Vagina (tissue), 2 donors: ENCODE measurements around the gene C17orf75.

Experiments
- CTCF ChIP-seq, 3 experiments: fragments of 450-650 bp in 2 of 3; fragments of 200-600 bp in 1 of 3; sonication (generic) in 1 of 3; IDR thresholded peaks; one replicate each; pipeline ENCODE4 v1.5.1; 2017 to 2019; ENCODE audit warnings: antibody characterized with exemption in 3 of 3, mild to moderate bottlenecking in 2 of 3, moderate library complexity in 2 of 3
- POLR2A ChIP-seq, 2 donors: fragments of 450-650 bp; IDR thresholded peaks; one replicate each; pipeline ENCODE4 v1.6.1; 2017; ENCODE audit warnings: antibody characterized with exemption in 2 of 2, mild to moderate bottlenecking in 2 of 2, moderate library complexity in 2 of 2
- POLR2AphosphoS5 ChIP-seq, 2 donors: sonication (generic); formaldehyde crosslinking; IDR thresholded peaks; one replicate each; pipeline ENCODE4 v1.9.0; 2017; ENCODE audit warnings: antibody characterized with exemption in 2 of 2, mild to moderate bottlenecking in 2 of 2, low read depth in 1 of 2; ENCODE audit not compliant: insufficient read depth in 1 of 2

GRCh38 chr17:32286518-32286900 is 55.5 kb downstream of the C17orf75 start:
- TF ChIP-seq POLR2AphosphoS5 (IDR thresholded peaks at IDR 0.05; ENCODE audit: insufficient read depth in 1 of 2, low read depth in 1 of 2): no peak
- TF ChIP-seq CTCF (IDR thresholded peaks at IDR 0.05): no peak
- TF ChIP-seq POLR2A (IDR thresholded peaks at IDR 0.05): no peak
